HEK293T (cell line): Measurements from ENCODE around the gene RNF169.

Source experiments
- BHLHE40 ChIP-seq: fragments of 450-650 bp; IDR thresholded peaks from 2 replicates; pipeline ENCODE4 v1.6.1; 2016; ENCODE audit warnings: mild to moderate bottlenecking, moderate library complexity, borderline replicate concordance
- LEF1 ChIP-seq: fragments of 450-650 bp; IDR thresholded peaks from 2 replicates; pipeline ENCODE4 v1.6.1; 2017; ENCODE audit warnings: mild to moderate bottlenecking, borderline replicate concordance
- ZNF384 ChIP-seq: fragments of 450-650 bp; IDR thresholded peaks from 2 replicates; pipeline ENCODE4 v1.6.1; 2016

- TF ChIP-seq LEF1 (no peak), BHLHE40 (no peak), ZNF384 (no peak)
Observed at GRCh38 chr11:74847395-74847794, 98.7 kb downstream of the RNF169 start.
